SH-SY5Y (cell line): ENCODE data around the gene PCK2.
A peak's percentile ranks its signal among the peaks of the same experiment; 100 is the strongest.

Source experiments
- GATA2 ChIP-seq: IDR thresholded peaks from 2 replicates; pipeline ENCODE4 v1.6.1; 2011; ENCODE audit warnings: mild to moderate bottlenecking, low read depth, low read length
- GATA3 ChIP-seq: IDR thresholded peaks from 2 replicates; pipeline ENCODE4 v1.6.1; 2011; ENCODE audit warnings: low read depth, mild to moderate bottlenecking, low read length, moderate library complexity

The PCK2 gene

DNA sequence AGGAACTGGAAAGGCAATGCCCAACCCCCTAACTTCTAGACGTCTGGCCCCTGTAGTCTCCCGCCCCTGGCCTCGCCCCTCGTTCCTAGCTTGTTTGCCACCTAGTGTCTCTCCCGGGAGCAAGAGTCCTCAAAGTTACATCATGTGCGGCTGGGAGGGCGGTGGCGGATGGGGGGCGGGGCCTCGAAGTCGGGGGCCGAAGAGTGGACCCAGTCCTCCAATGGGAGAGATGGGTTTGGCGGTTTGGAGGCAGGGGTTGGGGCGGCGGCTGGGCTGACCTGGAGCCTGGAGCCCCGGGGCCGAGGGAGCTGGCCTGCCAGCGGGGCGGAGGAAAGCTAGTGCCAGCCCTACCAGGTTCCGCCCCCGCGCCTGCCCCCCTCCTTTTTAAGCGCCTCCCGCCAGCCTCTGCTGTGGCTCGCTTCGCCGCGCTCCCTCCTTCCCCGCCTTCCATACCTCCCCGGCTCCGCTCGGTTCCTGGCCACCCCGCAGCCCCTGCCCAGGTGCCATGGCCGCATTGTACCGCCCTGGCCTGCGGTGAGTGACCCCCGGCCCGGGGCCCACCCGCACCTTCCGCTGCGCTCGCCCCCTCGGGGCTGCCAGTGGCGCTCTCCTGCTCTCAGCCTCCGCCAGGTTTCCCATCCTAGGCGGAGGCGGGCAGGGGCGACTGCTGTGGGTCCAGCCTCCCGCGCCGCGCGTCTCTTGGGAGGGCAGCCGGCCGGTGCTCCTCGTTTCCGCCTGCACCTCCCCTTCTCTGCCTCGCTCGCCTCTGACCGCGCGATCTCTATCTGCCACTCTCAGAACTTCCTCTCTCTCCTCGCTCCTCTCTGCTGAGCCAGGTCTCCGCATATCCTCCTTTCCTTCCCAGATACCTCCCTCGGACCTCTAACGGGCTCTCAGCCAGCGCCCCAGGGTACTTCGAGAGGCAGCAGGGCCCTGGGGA, at the start of gene PCK2:
TSS of gene PCK2 (plus strand) at position 411 of the 940 bp plus-strand sequence. CDS start at position 506, 95 bp downstream.
- TF ChIP-seq GATA3 (no peak), GATA2 (peak; percentile 76)

- TF ChIP-seq GATA2 (no peak), GATA3 (no peak)
These were observed 42.8 kb upstream of the PCK2 start for GRCh38 chr14:24051176-24051788.

- TF ChIP-seq GATA3: no peak
These were observed 42.1 kb upstream of the PCK2 start, which contains the start of gene CARMIL3 for GRCh38 chr14:24051789-24052655. TSS of gene CARMIL3 (plus strand) at chr14:24052009. CDS start at chr14:24052154, 145 bp downstream.

DNA sequence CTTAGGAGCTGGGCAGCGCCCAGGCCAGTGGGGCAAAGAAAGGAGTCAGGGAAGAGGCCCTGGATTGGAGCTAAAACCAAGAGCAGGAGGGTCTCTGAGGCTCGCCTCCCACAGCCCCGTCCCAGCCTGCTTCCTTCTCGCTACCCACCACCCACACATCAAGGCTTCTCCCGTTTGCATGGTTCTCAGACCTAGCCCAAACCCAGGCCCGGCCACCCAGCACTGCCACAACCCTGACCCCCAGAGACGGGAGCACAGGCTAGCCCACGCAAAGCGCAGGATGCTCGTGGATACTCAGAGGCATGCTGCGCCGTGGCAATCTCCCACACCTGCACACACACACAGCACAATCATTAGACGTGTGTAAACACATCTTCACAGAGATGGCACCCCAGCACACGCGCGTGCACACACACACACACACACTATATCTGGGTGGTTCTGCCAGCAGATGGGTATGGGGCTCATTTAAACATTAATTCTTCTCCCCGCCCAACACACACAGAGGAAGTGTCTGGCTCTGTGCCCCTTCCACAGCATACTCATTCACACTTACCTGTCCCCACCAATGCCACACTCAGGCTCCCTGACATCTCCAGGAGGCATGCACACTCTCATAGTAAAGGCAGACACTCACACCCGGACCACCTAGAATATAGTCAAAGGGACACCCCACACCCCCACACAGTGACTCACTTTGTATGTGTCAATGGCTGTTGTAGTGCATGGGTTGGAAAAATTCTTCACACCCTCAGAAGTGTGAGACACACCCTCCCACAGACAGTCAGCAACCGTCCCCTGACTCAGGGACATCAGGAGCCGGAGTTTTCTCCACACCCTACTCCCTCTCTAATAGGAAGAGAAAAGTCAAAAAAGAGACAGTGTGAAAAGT, 41.2 kb upstream of the PCK2 start:
- TF ChIP-seq GATA2: no peak
- TF ChIP-seq GATA3: no peak

DNA sequence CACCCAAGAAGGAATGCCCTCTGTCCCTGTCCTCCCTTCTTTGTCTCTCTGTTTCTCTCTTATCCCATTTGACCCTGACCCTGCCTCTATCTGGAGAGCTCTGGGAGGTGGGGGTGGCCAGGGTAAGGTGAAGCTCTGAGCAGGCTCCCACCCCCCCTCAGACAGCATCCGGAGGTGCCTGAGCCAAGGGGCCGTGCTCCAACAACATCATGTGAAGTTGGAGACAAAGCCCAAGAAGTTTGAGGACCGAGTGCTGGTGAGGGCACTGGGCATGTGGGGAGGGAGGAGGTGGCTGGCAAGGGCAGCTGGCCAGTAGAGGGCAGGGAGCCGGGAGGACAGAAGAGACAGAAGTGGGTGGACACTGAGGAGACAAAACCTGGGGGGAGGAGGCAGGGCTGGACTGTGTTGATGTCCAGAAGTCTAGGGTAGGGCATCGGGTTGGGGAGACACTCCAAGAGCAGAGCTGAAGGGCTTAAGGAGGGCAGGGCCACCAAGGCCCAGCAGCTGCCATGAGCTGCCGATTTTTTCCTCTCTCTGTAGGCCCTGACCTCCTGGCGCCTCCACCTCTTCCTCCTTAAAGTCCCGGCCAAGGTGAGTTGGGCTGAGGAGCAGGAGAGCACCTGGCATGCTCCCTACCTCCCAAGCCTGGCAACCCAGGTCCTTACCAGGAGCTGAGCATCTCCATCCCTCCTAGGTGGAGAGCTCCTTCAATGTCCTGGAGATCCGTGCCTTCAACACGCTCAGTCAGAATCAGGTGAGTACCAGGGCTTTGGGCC, 40.4 kb upstream of the PCK2 start:
- TF ChIP-seq GATA2: no peak
- TF ChIP-seq GATA3: no peak

DNA sequence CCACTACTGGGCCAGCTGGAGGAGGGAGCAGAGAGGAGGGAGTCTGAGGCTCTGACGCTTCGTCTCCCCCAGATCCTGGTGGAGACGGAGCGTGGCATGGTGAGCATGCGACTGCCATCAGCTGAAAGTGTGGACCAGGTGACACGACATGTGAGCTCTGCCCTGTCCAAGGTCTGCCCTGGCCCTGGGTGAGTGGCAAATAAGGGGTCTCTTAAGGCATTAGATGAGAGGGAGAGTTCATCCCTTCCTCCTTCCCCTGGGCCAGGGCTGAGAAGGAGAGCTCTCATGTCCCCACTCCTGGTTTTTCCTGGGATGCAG, 39.8 kb upstream of the PCK2 start:
- no peak for TF ChIP-seq GATA2
- TF ChIP-seq GATA3: no peak

- no peak for TF ChIP-seq GATA3
- TF ChIP-seq GATA2: no peak
These were observed 39.5 kb upstream of the PCK2 start for GRCh38 chr14:24054646-24055045.

GRCh38 chr14:24055971-24056799, 37.9 kb upstream of the PCK2 start:
- no peak for TF ChIP-seq GATA2
- no peak for TF ChIP-seq GATA3

GRCh38 chr14:24056800-24057184, 37.3 kb upstream of the PCK2 start:
- TF ChIP-seq GATA3 (no peak), GATA2 (no peak)

GRCh38 chr14:24057271-24057670, 36.8 kb upstream of the PCK2 start:
- TF ChIP-seq GATA2 (no peak), GATA3 (no peak)

DNA sequence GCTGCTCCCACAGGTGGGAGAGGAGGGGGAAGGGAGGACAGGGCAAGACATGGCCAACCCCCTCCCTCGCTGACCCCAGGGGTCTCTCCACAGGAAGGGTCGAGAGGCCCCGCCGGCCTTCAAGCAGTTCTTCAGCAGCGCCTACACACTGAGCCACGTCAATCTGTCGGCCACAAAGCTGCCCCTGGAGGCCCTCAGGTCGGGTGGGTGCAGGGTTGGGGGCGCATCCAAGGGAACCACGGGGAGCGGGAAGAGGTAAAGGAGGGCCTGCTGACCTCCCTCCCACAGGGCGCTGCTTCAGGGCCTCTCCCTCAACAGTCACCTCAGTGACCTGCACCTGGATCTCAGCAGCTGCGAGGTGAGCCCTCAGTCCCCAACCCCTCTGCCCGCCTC, 36.2 kb upstream of the PCK2 start:
- TF ChIP-seq GATA2 (no peak), GATA3 (no peak)

DNA sequence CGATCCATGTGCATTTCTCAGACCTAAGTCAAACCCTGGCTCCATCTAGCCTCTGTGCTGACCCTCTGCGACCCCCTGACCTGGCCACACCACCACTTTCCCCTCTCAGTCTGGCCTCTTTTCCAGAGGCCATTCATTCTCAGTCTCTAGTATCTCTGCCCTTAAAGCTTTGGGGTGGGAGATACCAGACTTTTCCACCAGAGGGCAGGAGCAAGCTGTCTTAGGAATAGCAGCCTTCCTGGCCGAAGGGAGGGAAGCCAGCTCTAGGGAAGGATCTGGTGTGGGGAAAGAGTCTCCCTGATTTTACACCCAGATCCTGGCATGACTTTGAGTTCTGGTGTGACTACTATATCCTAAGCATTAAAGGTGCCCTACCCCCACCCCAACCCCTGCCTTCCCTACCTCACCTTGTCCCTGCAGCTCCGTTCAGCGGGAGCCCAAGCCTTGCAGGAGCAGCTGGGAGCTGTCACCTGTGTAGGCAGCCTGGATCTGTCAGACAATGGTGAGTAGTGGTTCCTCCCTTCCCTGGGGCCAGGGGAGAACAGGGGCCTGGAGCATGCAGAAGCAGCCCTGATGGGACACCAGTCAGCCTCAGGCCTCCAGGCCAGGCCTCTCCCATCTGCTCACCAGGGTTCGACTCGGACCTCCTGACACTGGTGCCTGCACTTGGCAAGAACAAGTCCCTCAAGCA, 35.7 kb upstream of the PCK2 start:
- TF ChIP-seq GATA3 (no peak), GATA2 (no peak)
